BJ (cell line): ENCODE results near the gene C12orf43. TPM values are rescaled to one million over a fixed set of nuclear protein-coding genes. Genes with fewer than 3 reads are reported as not detected.

Experiments
- CTCF ChIA-PET: fragments of 350-600 bp; formaldehyde crosslinking; extraction: SDS; loops from one replicate; lab custom pipeline; 2021; ENCODE audit warnings: antibody characterized with exemption, inconsistent platforms; lab: Yijun Ruan, JAX
- POLR2A ChIA-PET: fragments of 300-600 bp; sonication (Branson Sonifier 250); formaldehyde crosslinking; extraction: SDS; loops from one replicate; lab custom pipeline; 2021; ENCODE audit warnings: antibody characterized with exemption; lab: Charles Lee
- DNase-seq: peaks from one replicate; pipeline ENCODE4 v3.0.0-alpha.2; 2011; ENCODE audit warnings: low read depth
- H3K27me3 ChIP-seq: 2 replicates; pipeline ENCODE4 v1.6.0; 2011; ENCODE audit warnings: low read length; ENCODE audit not compliant: control insufficient read depth, insufficient read depth
- H3K36me3 ChIP-seq: 2 replicates; pipeline ENCODE4 v1.5.1; 2011; ENCODE audit warnings: low read length; ENCODE audit not compliant: control insufficient read depth, insufficient read depth
- H3K4me3 ChIP-seq: 2 replicates; pipeline ENCODE4 v1.5.1; 2011; ENCODE audit warnings: low read depth, mild to moderate bottlenecking, control low read depth, low read length
- CTCF ChIP-seq: IDR thresholded peaks from 2 replicates; pipeline ENCODE4 v1.5.1; 2011; ENCODE audit warnings: low read depth, mild to moderate bottlenecking, control low read depth, inconsistent platforms, low read length, moderate library complexity; ENCODE audit not compliant: insufficient read depth
- polyA plus RNA-seq: library from polyadenylated mRNA; depleted of rRNA; stranded (reverse); fragments of >200 nt; gene quantifications from 2 replicates; pipeline ENCODE4 v1.2.3, GENCODE V29; 2011

C12orf43 gene
- polyA plus RNA-seq, 1 experiment, result 14.0 TPM

GRCh38 chr12:121010860-121011259 lies 5.4 kb downstream of the C12orf43 start:
- POLR2A ChIA-PET, result no interaction called here
- Histone ChIP-seq H3K27me3 (no peaks in the 10 kb centered on the region), H3K4me3 (no peak overlapping the region), H3K36me3 (peaks cover 14% of the 10 kb centered on the region)
- TF ChIP-seq CTCF, result no peak
- no peak for DNase-seq
- CTCF ChIA-PET, result interaction anchor here (1.1 kb wide), 1 partner anchor 428 kb away, joined by 3 read pairs; no protein-coding TSS in a partner anchor

- Histone ChIP-seq H3K27me3 (no peaks in the 10 kb centered on the region), H3K36me3 (peaks cover 16% of the 10 kb centered on the region), H3K4me3 (no peak overlapping the region)
- DNase-seq, result no peak
- TF ChIP-seq CTCF, result peak; percentile 54
- CTCF ChIA-PET, result interaction anchor here (0.5 to 1.1 kb wide), 4 partner anchors 29 to 1178 kb away, joined by 3 to 4 read pairs (median 3); no protein-coding TSS in a partner anchor
- POLR2A ChIA-PET, result no interaction called here
Measured at GRCh38 chr12:121009741-121010140, 6.5 kb downstream of the C12orf43 start.

- Histone ChIP-seq H3K27me3 (no peaks in the 10 kb centered on the region), H3K4me3 (no peak overlapping the region), H3K36me3 (peaks cover 24% of the 10 kb centered on the region)
- DNase-seq, result no peak
- POLR2A ChIA-PET, result no interaction called here
- TF ChIP-seq CTCF, result no peak
- CTCF ChIA-PET, result interaction anchor here (0.9 kb wide), 1 partner anchor 222 kb away, joined by 4 read pairs; no protein-coding TSS in a partner anchor
Measured at GRCh38 chr12:121008347-121009098, 7.8 kb downstream of the C12orf43 start.

GRCh38 chr12:121005346-121005815 lies 10.9 kb downstream of the C12orf43 start:
- ChIA-PET POLR2A (no interaction called here), CTCF (interaction anchor here (0.8 to 1.7 kb wide), 15 partner anchors 8 to 356 kb away, joined by 3 to 6 read pairs (median 3); partner anchors contain the start of genes C12orf43 and P2RX7)
- peak; percentile 78 for TF ChIP-seq CTCF

GRCh38 chr12:121004253-121004815 lies 12.0 kb downstream of the C12orf43 start:
- Histone ChIP-seq H3K27me3 (no peaks in the 10 kb centered on the region), H3K4me3 (no peak overlapping the region), H3K36me3 (peaks cover 14% of the 10 kb centered on the region)
- ChIA-PET CTCF (interaction anchor here (0.9 to 1.7 kb wide), 6 partner anchors 9 to 353 kb away, joined by 3 to 5 read pairs (median 4); no protein-coding TSS in a partner anchor), POLR2A (no interaction called here)
- TF ChIP-seq CTCF, result no peak
- no peak for DNase-seq

More at GRCh38 chr12:121005346-121005815, 10.9 kb downstream of the C12orf43 start:
- H3K4me3 ChIP-seq, result no peak overlapping the region
- peaks cover 17% of the 10 kb centered on the region for H3K36me3 ChIP-seq
- no peaks in the 10 kb centered on the region for H3K27me3 ChIP-seq
- no peak for DNase-seq
